Stimulated activated CD4-positive, alpha-beta T cell treated with anti-CD3 and anti-CD28 coated beads, TNF-alpha, amount 100 ng/mL, for 24 hours (primary cell): ENCODE data around the gene PLP1.
"Not testable (repeated sequence)": the region's sequence is repeated elsewhere in the genome, so short reads cannot be mapped to it uniquely, and the experiment has no call there.

Experiments
- DNase-seq, 3 experiments: peaks; one replicate each; pipeline ENCODE4 v3.0.0-alpha.2; 2020; ENCODE audit warnings: low read depth in 3 of 3

The PLP1 gene

GRCh38 chrX:103780336-103781061 is 3.9 kb downstream of the PLP1 start:
- DNase-seq: no peak

- DNase-seq: no peak
Observed at GRCh38 chrX:103781062-103781402, 4.4 kb downstream of the PLP1 start.

GRCh38 chrX:103781706-103782105 is 5.1 kb downstream of the PLP1 start:
- no peak for DNase-seq

- no peak for DNase-seq
Observed at GRCh38 chrX:103782640-103783039, 6.0 kb downstream of the PLP1 start.

- DNase-seq: no peak
Observed at GRCh38 chrX:103783196-103783595, 6.6 kb downstream of the PLP1 start.

GRCh38 chrX:103783971-103784370 is 7.3 kb downstream of the PLP1 start:
- DNase-seq: no peak

GRCh38 chrX:103789004-103789403 is 12.4 kb downstream of the PLP1 start:
- DNase-seq: no peak

GRCh38 chrX:103791228-103791627 is 14.6 kb downstream of the PLP1 start:
- no peak for DNase-seq

- no peak for DNase-seq
Observed at GRCh38 chrX:103791826-103792485, 15.3 kb downstream of the PLP1 start.

GRCh38 chrX:103792916-103793544 is 16.4 kb downstream of the PLP1 start:
- DNase-seq: no peak

GRCh38 chrX:103793545-103793940 is 16.9 kb downstream of the PLP1 start:
- no peak for DNase-seq

- DNase-seq: no peak
Observed at GRCh38 chrX:103794119-103794518, 17.5 kb downstream of the PLP1 start.

- DNase-seq: no peak
Observed at GRCh38 chrX:103797691-103798090, 21.1 kb downstream of the PLP1 start.

GRCh38 chrX:103800318-103800717 is 23.7 kb downstream of the PLP1 start:
- DNase-seq: no peak

- no peak for DNase-seq
Observed at GRCh38 chrX:103805860-103806259, 29.2 kb downstream of the PLP1 start.

- no peak for DNase-seq
Observed at GRCh38 chrX:103806862-103807474, 30.3 kb downstream of the PLP1 start.

GRCh38 chrX:103811858-103812257 is 35.2 kb downstream of the PLP1 start:
- DNase-seq: no peak

- DNase-seq: not testable (repeated sequence)
Observed at GRCh38 chrX:103817101-103817500, 40.5 kb downstream of the PLP1 start.

- peak in 1 of 3 experiments; percentile 9 for DNase-seq
Observed at GRCh38 chrX:103817502-103817901, 40.9 kb downstream of the PLP1 start.

- no peak for DNase-seq
Observed at GRCh38 chrX:103818842-103819619, 42.4 kb downstream of the PLP1 start.

- DNase-seq: not testable (repeated sequence)
Observed at GRCh38 chrX:103820802-103821201, 44.2 kb downstream of the PLP1 start.

- DNase-seq: no peak
Observed at GRCh38 chrX:103823591-103823990, 47.0 kb downstream of the PLP1 start.
